Pons (tissue), 1 donor: ENCODE measurements around the gene MMP26.

Source experiments
- DNase-seq: peaks from one replicate; pipeline ENCODE4 v3.0.0-alpha.2; 2016; ENCODE audit warnings: low spot score

The MMP26 gene

DNA sequence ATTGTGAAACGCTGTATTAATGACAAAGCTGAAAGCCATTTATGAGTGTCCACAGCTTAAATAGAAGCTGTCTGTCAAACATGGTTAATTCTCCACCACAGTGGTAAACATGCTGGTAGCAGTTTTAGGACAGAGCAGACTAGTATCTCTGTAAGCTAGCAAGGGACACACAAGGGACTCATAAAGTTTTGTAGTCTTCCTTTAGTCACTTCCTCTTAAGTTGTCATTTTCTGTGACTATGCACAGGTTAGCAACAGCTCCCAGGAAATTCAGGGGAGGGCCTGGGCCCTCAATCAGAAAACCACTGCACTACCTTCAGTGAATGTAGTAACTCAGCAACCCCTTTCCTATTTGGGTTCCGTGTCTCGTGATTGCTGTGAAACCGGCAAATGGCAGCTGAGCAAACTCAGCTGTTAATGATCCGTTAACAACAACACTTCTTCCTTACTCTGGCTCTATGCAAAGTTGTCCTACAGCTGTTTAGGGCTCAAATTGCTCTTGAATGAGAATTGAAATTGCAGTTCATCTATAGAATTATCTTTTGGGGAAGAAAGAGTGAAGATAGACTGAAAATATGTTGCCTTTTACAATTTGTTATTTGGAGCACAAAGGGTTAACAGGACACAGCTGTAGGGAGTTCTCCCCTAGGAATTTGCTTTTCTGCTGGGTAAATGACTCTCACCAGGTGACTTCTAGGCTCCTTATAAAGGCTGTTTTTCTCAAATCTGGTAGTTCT, at the start of gene MMP26:
TSS of gene MMP26 (plus strand) at position 731 of the 736 bp plus-strand sequence.
- DNase-seq = no peak

DNA sequence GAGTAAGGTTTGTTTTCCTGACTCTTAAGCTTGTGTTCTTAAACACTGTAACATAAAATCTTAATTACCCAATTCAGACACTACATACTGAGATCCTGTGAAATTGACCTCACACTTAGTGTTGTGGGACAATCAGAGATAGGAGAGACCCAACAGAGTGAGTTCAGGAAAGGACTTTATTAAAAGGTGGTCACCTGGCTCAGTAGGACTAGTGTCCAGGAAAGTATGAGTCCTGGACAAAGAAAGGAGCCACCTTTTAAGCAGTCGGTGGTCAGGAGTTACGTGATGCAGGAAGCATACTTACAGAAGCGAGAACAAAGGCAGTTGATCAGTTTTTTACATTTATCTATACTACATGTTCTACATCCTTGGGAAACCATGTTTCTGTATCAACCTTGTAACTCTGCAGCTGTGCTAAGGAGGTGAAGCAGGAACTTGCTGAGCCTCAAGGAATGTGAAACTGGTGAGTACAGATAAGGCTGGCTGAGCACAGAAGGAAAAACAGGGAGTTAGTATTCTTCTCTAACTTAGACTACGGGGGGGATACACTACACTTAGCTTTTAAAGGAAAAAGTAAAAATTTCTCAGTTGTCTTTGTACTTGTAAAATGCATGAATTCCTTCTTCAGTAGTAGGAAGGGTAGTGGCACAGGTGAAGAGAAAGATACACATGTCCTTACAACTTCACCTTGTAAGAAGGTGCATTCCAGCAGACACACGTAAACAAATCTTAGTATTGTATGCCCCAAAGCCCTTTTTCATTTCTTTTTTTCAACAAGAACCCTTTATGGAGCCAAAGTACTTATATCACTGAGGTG, 45.7 kb upstream of the MMP26 start:
- DNase-seq = no peak

GRCh38 chr11:4662876-4663275, 41.7 kb upstream of the MMP26 start:
- no peak for DNase-seq

DNA sequence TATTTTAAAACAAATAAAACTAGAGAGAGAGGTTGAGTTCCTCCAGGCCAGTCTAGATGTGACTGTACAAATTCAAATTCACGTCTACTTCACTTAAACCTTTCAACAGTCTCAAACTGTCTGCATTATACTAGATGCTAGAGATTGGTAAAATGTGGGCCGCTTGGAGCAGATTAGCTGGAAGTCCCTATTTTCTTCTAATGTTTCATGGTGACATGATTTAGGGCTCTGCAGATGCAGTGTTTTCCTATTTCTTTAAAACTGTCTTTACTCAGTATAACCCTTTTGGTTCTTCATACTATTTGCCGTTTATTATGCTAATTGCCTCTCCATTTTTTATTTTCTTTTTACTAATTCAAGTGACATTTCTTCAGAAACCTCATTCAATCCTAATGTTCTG, 40.4 kb upstream of the MMP26 start:
- no peak for DNase-seq

DNA sequence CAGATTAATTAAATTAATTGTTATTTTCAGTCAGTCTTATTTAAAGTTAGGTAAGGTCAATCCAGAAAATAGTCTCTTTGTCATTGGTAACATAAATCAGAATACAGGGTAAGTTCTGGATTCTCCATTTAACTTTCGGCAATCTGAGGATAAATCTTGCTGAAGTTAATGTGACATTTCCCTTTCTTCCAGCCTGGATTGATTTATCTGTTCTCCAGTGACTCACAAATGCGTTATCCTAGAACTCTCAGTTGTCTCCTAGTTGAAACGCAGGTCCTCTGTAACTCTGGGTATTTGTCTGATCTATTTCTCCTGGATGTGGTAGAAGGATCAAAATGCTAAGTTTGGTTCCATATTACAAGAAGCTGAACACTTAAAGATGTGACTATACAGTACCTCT, 39.8 kb upstream of the MMP26 start:
- no peak for DNase-seq

DNA sequence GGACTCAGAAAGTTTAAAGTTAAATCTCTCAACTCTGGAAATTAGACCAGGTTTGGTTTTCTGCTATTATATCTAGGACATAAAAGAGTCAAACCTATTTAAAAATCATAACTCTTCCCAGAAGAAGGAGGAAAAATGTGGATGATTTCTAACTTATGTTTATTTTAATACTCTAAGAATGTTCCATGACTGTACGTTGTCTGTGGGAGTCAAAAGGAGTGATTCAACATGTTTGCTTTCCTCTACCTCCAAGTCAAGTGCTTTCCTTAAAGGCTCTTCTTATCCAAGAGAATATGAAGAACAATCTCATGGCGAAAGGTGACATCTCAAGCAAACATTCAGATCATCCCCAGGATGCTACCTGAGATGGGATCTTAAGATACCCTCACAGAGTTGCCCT, 39.2 kb upstream of the MMP26 start:
- no peak for DNase-seq

- DNase-seq = no peak
These were observed 32.8 kb upstream of the MMP26 start for GRCh38 chr11:4671741-4672140.

GRCh38 chr11:4672470-4672869, 32.1 kb upstream of the MMP26 start:
- no peak for DNase-seq

- DNase-seq = no peak
These were observed 30.8 kb upstream of the MMP26 start for GRCh38 chr11:4673781-4674180.

DNA sequence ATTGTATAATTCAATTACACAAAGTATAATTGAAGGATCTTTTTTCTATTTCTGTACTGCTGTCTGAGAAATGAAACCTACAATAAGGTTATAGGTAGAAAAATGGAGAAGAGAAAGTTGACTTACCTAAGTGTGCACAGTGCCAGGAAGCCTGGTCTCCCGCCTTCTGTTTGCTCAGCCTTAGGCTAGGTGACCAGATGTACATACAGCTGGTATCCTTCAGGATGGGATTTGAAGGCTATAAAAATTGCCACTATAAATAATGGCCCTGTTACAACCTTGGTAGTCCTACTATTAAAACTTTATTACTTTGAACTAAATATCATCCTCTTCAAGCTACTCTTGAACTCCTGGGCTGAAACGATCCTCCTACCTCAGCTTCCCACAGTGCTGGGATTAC, 26.6 kb upstream of the MMP26 start:
- DNase-seq = no peak

DNA sequence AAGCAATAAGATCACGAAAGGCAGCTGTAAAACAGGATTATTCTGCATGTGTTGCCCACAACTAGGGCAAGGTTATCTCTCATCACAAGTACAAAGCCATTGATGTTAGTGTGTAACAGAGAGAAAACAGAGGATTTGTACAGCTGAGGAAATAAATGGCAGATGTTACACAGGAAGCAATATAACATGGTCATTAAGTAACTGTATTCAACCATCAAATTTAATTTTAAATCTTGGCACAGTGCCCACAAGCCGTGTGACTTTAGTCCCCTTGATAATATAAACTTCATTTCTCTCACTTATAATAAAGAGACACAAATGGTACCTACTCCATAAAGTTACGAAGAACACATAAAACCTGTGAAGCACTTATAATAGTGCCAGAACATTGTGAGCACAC, 24.2 kb upstream of the MMP26 start:
- no peak for DNase-seq

- no peak for DNase-seq
These were observed 21.8 kb upstream of the MMP26 start for GRCh38 chr11:4682623-4683419.

DNA sequence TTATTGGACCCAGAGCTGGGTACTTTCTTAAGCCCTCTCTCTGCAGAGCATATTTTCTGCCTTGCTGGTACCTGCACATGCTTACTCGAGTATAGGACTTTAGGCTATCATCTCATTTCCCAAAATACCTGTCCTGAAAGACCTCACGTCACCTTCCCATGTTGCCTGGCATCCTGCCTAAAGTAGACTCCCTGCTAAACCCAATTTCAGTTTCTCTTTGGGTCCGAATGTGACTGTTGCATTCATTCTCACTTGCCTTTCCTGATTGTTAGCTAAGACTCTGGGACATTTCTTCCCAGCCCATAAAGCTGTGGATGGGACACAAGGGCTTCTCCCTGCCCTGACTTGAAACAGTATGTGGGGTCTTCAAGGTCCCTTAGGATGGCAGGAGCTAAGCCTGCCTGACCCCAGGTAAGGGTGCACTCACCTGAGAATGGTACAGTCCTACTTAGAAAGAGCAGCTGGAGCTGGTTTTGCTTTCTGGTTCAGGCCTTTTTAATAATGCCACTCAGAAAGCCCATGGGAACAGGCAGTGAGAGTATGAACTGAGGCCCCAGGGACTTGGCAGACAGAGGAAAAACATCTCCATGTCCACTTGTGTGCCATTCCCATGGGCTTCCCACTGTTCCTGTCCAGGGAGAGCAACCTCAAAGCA, 19.8 kb upstream of the MMP26 start:
- DNase-seq = no peak

DNA sequence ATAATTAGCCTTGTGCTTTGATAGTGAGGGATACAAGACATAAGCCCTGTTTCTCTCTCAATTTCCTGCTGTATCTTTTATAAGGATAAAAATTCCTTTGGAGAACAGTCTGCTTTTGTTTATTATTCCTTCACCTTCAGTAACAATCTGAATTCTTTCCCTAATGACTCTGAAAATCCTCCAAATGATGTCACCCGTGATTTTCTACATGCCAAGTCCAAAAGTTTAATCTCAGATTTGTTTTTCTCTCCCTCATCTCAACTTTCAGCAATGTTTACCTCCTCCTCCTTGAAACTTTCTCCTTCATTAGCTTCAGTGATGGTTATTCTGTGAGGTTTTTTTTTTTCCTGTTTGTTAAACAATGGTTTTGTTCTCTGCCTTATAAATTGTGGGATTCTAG, 9.1 kb upstream of the MMP26 start:
- no peak for DNase-seq

GRCh38 chr11:4697585-4697984, 7.0 kb upstream of the MMP26 start, which contains the start of gene OR51E2:
Gene OR51E2 (minus strand): TSS chr11:4697853. CDS start chr11:4682711, 15,142 bp downstream.
- no peak for DNase-seq

GRCh38 chr11:4699697-4700435, 4.7 kb upstream of the MMP26 start:
- DNase-seq = no peak

DNA sequence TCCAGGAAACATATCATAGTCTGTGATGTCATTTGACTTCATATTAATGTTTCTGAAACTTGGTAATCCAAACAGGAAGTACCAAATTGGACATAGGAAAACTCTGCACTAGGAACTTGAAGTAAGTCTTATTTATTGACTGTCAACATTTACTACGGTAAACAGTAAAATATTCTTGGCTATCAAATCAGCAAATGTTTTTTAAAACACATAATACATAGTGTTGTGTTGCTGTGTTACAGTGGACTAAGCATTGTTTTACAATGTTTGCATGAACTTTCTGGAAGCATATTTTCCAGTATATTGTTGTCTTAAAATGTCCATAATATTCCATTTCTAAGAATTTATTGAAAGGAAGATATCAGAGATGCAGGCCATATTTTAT, 4.2 kb upstream of the MMP26 start:
- DNase-seq = no peak

- no peak for DNase-seq
These were observed 278 bp downstream of the MMP26 start for GRCh38 chr11:4704790-4705334.

- DNase-seq = no peak
These were observed 8.7 kb downstream of the MMP26 start for GRCh38 chr11:4713241-4713640.

- DNase-seq = no peak
These were observed 9.7 kb downstream of the MMP26 start for GRCh38 chr11:4714300-4714699.
